KMS-11 (cell line): ENCODE results near the gene MPIG6B.

Experiments used
- H2AFZ ChIP-seq: fragments of 200-600 bp; sonication (generic); 2 replicates; pipeline ENCODE4 v1.6.1; 2016; ENCODE audit warnings: antibody characterized with exemption, mixed run types, low read depth
- H3K27ac ChIP-seq: fragments of 200-600 bp; sonication (generic); 2 replicates; pipeline ENCODE4 v1.6.1; 2016; ENCODE audit warnings: mild to moderate bottlenecking, mixed run types
- H3K27me3 ChIP-seq: fragments of 200-600 bp; sonication (generic); 2 replicates; pipeline ENCODE4 v1.6.1; 2017; ENCODE audit warnings: mild to moderate bottlenecking, low read depth, mixed run types, moderate library complexity; ENCODE audit not compliant: insufficient read depth
- H3K36me3 ChIP-seq: fragments of 200-600 bp; sonication (generic); 2 replicates; pipeline ENCODE4 v1.6.1; 2017; ENCODE audit warnings: mild to moderate bottlenecking, mixed run types; ENCODE audit not compliant: insufficient read depth
- H3K4me1 ChIP-seq: fragments of 200-600 bp; sonication (generic); 2 replicates; pipeline ENCODE4 v1.6.1; 2016; ENCODE audit warnings: mild to moderate bottlenecking, low read depth, mixed run types; ENCODE audit not compliant: poor library complexity, severe bottlenecking
- H3K4me2 ChIP-seq: fragments of 200-600 bp; sonication (generic); 2 replicates; pipeline ENCODE4 v1.7.0; 2016; ENCODE audit warnings: mild to moderate bottlenecking, mixed run types
- H3K4me3 ChIP-seq: fragments of 200-600 bp; sonication (generic); IDR thresholded peaks from 2 replicates; pipeline ENCODE4 v1.6.1; 2017; ENCODE audit warnings: low read depth, low read length, mixed read lengths; ENCODE audit not compliant: insufficient read depth
- H3K79me2 ChIP-seq: fragments of 200-600 bp; sonication (generic); 2 replicates; pipeline ENCODE4 v1.6.1; 2016; ENCODE audit warnings: low read depth, mixed run types; ENCODE audit not compliant: insufficient read depth
- H3K9ac ChIP-seq: fragments of 200-600 bp; sonication (generic); 2 replicates; pipeline ENCODE4 v1.6.1; 2016; ENCODE audit warnings: mild to moderate bottlenecking, mixed run types
- H4K20me1 ChIP-seq: fragments of 200-600 bp; sonication (generic); 2 replicates; pipeline ENCODE4 v1.6.1; 2016; ENCODE audit warnings: mild to moderate bottlenecking, mixed run types; ENCODE audit not compliant: insufficient read depth
- TF ChIP-seq, protein P1 (sequence below): fragments of 200-600 bp; sonication (generic); conservative IDR thresholded peaks from 2 replicates; pipeline ENCODE4 v1.6.1; 2017; ENCODE audit warnings: low read depth, mild to moderate bottlenecking, antibody characterized with exemption, low read length, moderate library complexity, mixed read lengths

Gene MPIG6B

DNA sequence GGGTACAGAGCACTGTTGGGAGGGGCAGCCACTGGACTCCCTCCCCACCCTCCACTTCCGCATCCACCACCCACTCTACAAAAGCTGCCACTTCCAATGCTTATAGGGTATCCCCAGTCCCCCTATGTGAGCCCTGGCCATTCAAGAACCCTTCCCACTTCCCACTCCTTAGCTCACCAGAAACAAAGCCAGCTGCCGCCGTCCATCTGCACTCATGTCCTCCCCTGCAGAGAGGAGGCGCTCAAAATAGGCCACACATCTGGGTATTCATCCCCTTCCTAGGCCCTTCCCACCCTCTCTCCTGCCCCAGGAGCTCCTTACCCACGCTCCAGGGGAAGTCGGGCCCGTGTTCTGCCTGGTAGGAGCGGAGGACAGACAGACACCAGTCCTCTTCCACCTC, 35.9 kb upstream of the MPIG6B start:
- Histone ChIP-seq H3K4me3 (no peak overlapping the region), H3K4me1 (no peaks in the 10 kb centered on the region), H2AFZ (no peak overlapping the region), H3K79me2 (no peaks in the 10 kb centered on the region), H3K9ac (no peak overlapping the region), H3K27me3 (no peaks in the 10 kb centered on the region), H3K27ac (no peak overlapping the region), H4K20me1 (no peaks in the 10 kb centered on the region), H3K36me3 (no peaks in the 10 kb centered on the region), H3K4me2 (no peak overlapping the region)
- TF ChIP-seq, protein P1, sequence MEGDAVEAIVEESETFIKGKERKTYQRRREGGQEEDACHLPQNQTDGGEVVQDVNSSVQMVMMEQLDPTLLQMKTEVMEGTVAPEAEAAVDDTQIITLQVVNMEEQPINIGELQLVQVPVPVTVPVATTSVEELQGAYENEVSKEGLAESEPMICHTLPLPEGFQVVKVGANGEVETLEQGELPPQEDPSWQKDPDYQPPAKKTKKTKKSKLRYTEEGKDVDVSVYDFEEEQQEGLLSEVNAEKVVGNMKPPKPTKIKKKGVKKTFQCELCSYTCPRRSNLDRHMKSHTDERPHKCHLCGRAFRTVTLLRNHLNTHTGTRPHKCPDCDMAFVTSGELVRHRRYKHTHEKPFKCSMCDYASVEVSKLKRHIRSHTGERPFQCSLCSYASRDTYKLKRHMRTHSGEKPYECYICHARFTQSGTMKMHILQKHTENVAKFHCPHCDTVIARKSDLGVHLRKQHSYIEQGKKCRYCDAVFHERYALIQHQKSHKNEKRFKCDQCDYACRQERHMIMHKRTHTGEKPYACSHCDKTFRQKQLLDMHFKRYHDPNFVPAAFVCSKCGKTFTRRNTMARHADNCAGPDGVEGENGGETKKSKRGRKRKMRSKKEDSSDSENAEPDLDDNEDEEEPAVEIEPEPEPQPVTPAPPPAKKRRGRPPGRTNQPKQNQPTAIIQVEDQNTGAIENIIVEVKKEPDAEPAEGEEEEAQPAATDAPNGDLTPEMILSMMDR: no peak

DNA sequence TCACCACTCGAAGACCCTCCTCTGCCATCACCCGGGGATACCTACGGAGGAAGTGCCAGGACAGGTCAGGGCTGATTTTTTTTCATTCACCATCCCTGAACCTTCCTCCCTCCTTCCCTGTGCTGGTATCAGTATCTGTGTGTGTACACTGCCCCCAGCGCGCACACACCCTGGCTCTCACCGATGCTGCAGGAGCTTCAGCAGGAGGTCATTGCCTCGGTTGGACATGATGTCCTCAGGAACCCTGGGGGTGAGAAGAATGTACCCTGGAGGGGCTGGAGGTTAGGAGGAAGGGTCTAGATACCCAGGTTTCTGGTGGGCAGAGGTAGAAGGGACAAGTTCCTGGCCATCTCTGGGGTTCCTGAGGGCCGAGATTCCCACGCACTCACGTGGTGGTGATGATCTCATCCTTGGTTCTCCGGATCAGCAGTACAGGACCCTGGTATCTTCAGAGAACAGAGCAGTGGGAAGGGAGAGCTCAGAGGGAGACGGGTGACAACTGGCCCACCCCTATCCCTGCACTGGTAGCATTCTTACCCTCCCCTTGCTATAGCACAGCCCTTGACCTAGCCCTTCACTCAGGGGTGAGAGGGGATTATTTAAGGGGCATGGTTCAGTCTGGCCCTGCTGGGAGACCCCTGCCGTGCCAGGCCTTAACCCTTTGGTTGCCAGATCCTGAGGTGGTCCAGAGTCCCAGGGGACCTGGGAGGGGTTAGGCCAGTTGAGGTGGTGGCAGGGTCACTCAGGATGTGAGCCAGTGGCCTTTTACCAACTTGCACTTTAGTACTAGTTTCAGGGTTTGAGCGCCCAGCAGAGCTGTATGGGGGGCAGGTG, 35.1 kb upstream of the MPIG6B start:
- no peaks in the 10 kb centered on the region for H3K36me3 ChIP-seq
- H4K20me1 ChIP-seq: no peaks in the 10 kb centered on the region
- H3K79me2 ChIP-seq: no peaks in the 10 kb centered on the region
- H2AFZ ChIP-seq: no peak overlapping the region
- no peak overlapping the region for H3K9ac ChIP-seq
- no peaks in the 10 kb centered on the region for H3K27me3 ChIP-seq
- TF ChIP-seq, protein P1: no peak
- H3K4me1 ChIP-seq: no peaks in the 10 kb centered on the region
- H3K27ac ChIP-seq: no peak overlapping the region
- H3K4me3 ChIP-seq: no peak overlapping the region
- no peak overlapping the region for H3K4me2 ChIP-seq

DNA sequence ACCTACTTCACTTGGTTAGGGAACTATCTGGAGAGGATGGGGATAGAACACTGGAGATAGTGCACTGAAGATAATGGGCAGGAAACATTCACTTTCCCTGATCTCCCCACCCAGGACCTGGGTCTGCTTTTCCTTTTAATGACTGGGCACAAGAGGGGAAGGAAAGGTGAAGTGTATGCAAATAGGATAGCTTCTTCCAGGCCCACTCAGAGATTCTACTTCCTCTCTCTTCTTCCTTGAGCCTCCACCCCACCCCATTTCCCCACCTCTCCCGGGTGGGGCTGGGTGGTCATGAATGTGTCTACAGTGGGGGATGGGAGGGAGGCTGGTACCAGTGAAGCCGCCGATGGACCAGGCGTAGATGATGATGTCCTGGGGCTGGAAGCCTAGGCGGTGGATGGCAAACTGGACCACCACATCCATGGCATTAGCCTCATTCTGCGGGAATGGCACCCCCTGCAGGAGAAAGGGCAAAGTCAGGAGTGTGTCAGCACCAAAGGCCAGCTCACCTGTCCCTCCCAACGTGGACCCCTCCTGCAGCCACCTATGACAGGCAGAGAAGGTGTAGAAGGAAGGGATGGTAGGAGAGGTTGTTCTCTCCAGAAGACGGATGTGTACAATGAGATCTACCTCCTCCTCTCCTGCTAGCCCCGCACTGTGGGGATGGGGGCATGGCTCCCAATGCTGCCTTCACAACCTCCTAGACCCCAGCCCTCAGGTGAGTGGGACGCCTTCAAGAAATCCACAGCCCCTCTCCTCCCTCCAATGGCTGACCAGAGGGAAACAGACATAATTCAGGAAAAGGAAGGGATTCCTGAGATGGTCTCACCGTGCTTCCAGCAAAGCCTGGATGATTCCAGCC, 33.7 kb upstream of the MPIG6B start:
- H3K9ac ChIP-seq: no peak overlapping the region
- H4K20me1 ChIP-seq: no peaks in the 10 kb centered on the region
- TF ChIP-seq, protein P1: peak; percentile 61; the same call in 1 of the 2 replicates
- no peak overlapping the region for H2AFZ ChIP-seq
- no peak overlapping the region for H3K27ac ChIP-seq
- no peaks in the 10 kb centered on the region for H3K4me1 ChIP-seq
- H3K36me3 ChIP-seq: no peaks in the 10 kb centered on the region
- no peak overlapping the region for H3K4me2 ChIP-seq
- no peaks in the 10 kb centered on the region for H3K79me2 ChIP-seq
- H3K4me3 ChIP-seq: no peak overlapping the region
- no peaks in the 10 kb centered on the region for H3K27me3 ChIP-seq

DNA sequence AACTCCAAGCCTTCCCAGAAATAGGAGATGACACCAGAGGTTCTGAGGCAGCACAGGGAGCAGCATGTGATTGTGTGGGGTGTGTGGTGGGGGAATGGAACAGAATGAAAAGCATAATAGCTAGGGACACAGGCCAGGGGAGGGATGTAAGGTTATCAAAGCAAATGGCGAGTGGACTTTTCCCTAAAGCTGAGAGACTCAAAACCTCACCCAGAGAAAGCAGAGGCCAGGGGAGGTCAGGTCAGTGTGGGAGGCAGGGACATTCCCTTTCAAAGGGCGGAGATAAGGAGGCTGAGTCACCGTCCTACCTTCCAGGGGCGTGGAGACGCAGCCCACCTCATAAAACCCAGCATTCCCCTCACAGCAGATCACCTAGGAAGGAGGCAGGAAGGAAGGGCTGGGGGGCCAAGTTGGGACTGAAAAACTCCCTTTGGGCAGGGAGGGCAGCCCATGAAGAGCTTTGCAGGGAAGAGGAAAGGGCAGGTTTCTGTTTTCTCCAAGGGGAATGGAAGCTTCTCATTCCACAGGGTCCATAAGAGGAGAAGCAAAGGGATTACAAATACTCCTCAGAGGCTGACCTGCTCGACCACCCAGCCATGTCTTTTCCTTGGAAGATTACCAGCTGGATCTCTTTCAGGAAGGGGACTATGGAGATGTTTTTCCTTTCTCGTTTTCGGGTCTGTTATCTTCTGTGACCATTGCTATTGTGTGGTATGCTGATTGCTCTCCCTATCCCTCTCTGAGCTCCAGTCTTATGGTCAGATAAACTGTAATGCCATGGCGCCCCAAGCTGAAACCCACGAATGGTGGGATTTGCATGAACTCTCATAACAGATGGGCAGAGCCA, 32.7 kb upstream of the MPIG6B start:
- no peak overlapping the region for H3K27ac ChIP-seq
- no peak overlapping the region for H3K4me3 ChIP-seq
- no peak overlapping the region for H3K9ac ChIP-seq
- no peaks in the 10 kb centered on the region for H3K4me1 ChIP-seq
- H4K20me1 ChIP-seq: no peaks in the 10 kb centered on the region
- no peak overlapping the region for H2AFZ ChIP-seq
- H3K79me2 ChIP-seq: no peaks in the 10 kb centered on the region
- no peak overlapping the region for H3K4me2 ChIP-seq
- no peaks in the 10 kb centered on the region for H3K36me3 ChIP-seq
- no peaks in the 10 kb centered on the region for H3K27me3 ChIP-seq
- TF ChIP-seq, protein P1: no peak
